Measurements from ENCODE around the gene TLE3. TPM values are rescaled to one million over a fixed set of nuclear protein-coding genes. Genes with fewer than 3 reads are reported as not detected.

TLE3 gene
- total and polyA plus RNA-seq, 10 donors = 23.7 to 141 (median 104) TPM

DNA sequence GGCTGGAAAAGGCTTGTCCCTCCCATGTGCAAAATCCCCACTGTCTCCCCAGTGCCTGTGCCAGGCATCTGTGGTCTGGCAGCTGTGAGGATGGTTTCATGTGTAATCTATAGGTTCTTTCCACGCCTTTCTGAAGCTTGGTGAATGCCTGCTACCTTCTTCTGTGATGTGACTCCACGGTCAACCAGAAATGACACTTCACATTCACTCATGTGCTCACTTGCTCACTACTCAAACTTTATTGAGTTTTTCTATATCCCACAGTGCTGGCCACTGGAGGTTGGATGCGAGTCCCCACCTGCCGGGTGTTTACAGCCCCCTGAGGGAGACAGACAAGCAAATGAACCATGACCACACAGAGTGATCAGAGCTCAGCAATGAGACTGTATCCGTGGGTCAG lies 27.9 kb upstream of the TLE3 start:
- Histone ChIP-seq H3K9me3 (no peaks in the 10 kb centered on the region), H3K36me3 (no peaks in the 10 kb centered on the region), H3K4me3 (no peak overlapping the region), H3K27ac (no peak overlapping the region), H3K4me1 (peaks cover 0 to 22% (median 7%) of the 10 kb centered on the region in 6 donors), H3K27me3 (replicated peaks in 1 of 7) (peaks cover 0 to 22% (median 6%) of the 10 kb centered on the region in 7 donors)
- TF ChIP-seq, protein P1, sequence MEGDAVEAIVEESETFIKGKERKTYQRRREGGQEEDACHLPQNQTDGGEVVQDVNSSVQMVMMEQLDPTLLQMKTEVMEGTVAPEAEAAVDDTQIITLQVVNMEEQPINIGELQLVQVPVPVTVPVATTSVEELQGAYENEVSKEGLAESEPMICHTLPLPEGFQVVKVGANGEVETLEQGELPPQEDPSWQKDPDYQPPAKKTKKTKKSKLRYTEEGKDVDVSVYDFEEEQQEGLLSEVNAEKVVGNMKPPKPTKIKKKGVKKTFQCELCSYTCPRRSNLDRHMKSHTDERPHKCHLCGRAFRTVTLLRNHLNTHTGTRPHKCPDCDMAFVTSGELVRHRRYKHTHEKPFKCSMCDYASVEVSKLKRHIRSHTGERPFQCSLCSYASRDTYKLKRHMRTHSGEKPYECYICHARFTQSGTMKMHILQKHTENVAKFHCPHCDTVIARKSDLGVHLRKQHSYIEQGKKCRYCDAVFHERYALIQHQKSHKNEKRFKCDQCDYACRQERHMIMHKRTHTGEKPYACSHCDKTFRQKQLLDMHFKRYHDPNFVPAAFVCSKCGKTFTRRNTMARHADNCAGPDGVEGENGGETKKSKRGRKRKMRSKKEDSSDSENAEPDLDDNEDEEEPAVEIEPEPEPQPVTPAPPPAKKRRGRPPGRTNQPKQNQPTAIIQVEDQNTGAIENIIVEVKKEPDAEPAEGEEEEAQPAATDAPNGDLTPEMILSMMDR (IDR thresholded peaks at IDR 0.05 in 8 of 11, conservative IDR thresholded peaks at IDR 0.05 in 3 of 11) = no peak
- TF ChIP-seq POLR2AphosphoS5 (IDR thresholded peaks at IDR 0.05) (no peak), POLR2A (IDR thresholded peaks at IDR 0.05) (no peak)
- 69 to 82% (median 77%) methylated on average over 5 of the region's 5 CpGs for WGBS, 5 donors
- intact Hi-C loops (cut with DNase I; ENCODE audit: low total_unique reads) = no loop called here
- DNase-seq = no peak

DNA sequence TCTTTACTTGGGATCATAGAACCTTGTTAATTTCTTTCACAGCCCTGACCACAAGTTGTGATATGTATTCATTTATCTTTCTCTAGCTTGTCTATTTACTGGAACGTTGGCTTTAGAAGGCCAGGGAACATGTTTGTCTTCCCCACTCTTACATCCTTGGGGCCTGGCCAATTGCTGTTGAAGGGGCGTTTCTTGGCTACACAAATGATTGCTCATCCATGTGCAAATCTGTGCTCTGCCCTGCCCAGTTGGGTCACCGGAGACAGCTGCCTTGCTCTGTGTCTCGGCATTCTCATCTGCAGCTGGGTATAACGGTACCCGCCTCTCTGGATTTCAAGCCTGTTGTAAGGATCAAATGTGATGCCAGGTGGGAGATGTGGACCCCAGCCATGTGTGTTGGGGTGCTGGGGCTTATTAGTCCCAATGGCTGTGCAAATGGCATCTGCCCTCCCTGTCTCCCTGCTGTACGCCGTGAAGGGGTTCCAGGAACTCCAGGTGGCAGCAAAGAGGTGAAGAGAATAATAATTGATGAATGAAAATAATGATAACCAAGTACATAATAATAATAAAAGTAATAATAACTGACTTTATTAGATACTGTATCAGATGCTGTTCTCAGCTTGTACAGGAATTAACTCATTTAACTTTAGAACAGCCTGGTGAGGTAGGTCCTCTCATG lies 24.0 kb upstream of the TLE3 start:
- no peak for DNase-seq
- TF ChIP-seq, protein P1 (IDR thresholded peaks at IDR 0.05 in 8 of 11, conservative IDR thresholded peaks at IDR 0.05 in 3 of 11) = no peak
- TF ChIP-seq POLR2AphosphoS5 (IDR thresholded peaks at IDR 0.05) = peak in 1 of 3 donors; percentile 46
- Histone ChIP-seq H3K4me1 (peaks cover 0 to 14% (median 2%) of the 10 kb centered on the region in 6 donors), H3K4me3 (no peak overlapping the region), H3K27me3 (replicated peaks in 1 of 7) (peaks cover 0 to 23% (median 6%) of the 10 kb centered on the region in 7 donors), H3K9me3 (no peaks in the 10 kb centered on the region), H3K36me3 (no peaks in the 10 kb centered on the region), H3K27ac (no peak overlapping the region)
- WGBS, 5 donors = 78 to 90% (median 82%) methylated on average over 8 of the region's 8 CpGs
- intact Hi-C loops (cut with DNase I; ENCODE audit: low total_unique reads) = no loop called here

DNA sequence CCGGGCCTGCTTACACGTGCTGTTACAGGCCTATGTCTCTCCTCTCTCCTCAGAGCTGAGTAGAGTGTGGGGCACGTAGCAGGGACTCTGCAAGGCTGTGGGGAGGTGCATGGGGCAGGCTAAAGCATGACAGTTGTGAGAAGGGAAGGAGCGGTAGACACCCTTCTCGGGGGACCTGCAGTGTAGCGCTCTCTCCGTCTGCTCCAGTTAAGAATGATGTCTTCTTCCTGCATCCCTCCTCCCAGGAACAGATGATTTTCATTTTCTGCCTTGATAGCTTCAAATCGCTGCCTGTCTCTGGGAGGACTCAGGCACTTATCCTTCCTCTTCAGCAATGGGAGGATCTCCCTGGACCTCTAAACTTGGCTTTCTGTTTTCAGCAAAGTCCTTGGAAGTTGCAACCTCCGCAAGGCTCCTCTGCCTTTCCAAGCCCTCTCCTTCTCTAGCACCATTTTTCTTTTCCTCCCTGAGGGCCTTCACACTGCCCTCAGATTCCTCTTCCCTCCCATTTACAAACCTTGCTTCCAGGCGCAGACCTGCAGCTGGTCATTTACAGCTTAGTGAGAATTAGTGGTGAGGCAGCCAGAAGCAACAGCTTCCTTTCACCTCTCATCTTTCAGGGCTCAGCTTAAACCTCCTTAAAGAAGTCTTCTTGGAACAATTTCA lies 23.4 kb upstream of the TLE3 start:
- Histone ChIP-seq H3K4me1 (peaks cover 0 to 7% (median 2%) of the 10 kb centered on the region in 6 donors), H3K36me3 (no peaks in the 10 kb centered on the region), H3K27me3 (replicated peaks in 1 of 7) (peaks cover 0 to 24% (median 6%) of the 10 kb centered on the region in 7 donors), H3K4me3 (no peak overlapping the region), H3K27ac (no peak overlapping the region), H3K9me3 (no peaks in the 10 kb centered on the region)
- TF ChIP-seq, protein P1 (IDR thresholded peaks at IDR 0.05 in 8 of 11, conservative IDR thresholded peaks at IDR 0.05 in 3 of 11) = no peak
- TF ChIP-seq POLR2AphosphoS5 (IDR thresholded peaks at IDR 0.05) (no peak), POLR2A (IDR thresholded peaks at IDR 0.05) (no peak)
- intact Hi-C loops (cut with DNase I; ENCODE audit: low total_unique reads) = no loop called here
- 66 to 84% (median 75%) methylated on average over 10 of the region's 10 CpGs for WGBS, 5 donors
- no peak for DNase-seq

DNA sequence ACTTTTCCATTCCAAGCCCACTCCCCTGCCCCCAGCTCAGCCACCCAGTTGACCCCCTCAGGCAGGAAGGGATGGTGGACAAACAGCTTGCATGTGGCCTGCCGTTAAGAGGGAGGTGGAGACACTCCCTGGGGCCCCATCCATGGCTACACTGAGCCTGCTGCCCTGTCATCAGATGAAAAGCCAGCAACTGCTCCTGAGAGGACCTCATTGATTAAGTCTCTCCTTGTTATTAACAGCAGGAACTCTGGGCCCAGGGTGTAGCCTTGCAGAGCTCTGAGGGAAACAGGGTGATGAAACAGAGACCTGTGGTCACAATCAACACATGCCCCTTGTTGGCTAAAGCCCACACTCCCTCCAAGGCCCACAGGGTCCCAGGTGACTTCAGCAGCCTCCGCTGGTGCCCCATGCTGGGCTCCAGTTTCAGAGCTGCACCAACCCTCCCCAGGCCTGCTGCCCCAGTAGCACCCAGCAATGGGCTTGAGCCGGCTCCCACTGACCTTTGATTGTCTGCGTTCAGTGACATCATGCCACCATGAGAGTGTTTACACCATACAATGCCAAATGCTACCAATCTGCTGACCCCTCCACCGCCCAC lies 22.3 kb upstream of the TLE3 start:
- intact Hi-C loops (cut with DNase I; ENCODE audit: low total_unique reads) = no loop called here
- peaks cover 0 to 16% (median 3%) of the 10 kb centered on the region in 7 donors for H3K27me3 ChIP-seq (replicated peaks in 1 of 7)
- WGBS, 5 donors = 71 to 89% (median 76%) methylated on average over 5 of the region's 5 CpGs

More for the DNA sequence above, 22.3 kb upstream of the TLE3 start:
- Histone ChIP-seq H3K27ac (no peak overlapping the region), H3K4me1 (peaks cover 0 to 8% (median 2%) of the 10 kb centered on the region in 6 donors), H3K36me3 (no peaks in the 10 kb centered on the region), H3K4me3 (no peak overlapping the region), H3K9me3 (no peaks in the 10 kb centered on the region)
- TF ChIP-seq POLR2A (IDR thresholded peaks at IDR 0.05) (no peak), POLR2AphosphoS5 (IDR thresholded peaks at IDR 0.05) (no peak)
- TF ChIP-seq, protein P1 (IDR thresholded peaks at IDR 0.05 in 8 of 11, conservative IDR thresholded peaks at IDR 0.05 in 3 of 11) = no peak
- no peak for DNase-seq

Measured in spleen (tissue), 11 donors.